ENCODE measurements around the gene TEX44. TPM values are rescaled to one million over a fixed set of nuclear protein-coding genes. Genes with fewer than 3 reads are reported as not detected.

The TEX44 gene
- total and polyA plus RNA-seq, 2 of the 13 experiments (the other 11 are each of a cell fraction or from before 2014, with no cell fraction given) = not detected

DNA sequence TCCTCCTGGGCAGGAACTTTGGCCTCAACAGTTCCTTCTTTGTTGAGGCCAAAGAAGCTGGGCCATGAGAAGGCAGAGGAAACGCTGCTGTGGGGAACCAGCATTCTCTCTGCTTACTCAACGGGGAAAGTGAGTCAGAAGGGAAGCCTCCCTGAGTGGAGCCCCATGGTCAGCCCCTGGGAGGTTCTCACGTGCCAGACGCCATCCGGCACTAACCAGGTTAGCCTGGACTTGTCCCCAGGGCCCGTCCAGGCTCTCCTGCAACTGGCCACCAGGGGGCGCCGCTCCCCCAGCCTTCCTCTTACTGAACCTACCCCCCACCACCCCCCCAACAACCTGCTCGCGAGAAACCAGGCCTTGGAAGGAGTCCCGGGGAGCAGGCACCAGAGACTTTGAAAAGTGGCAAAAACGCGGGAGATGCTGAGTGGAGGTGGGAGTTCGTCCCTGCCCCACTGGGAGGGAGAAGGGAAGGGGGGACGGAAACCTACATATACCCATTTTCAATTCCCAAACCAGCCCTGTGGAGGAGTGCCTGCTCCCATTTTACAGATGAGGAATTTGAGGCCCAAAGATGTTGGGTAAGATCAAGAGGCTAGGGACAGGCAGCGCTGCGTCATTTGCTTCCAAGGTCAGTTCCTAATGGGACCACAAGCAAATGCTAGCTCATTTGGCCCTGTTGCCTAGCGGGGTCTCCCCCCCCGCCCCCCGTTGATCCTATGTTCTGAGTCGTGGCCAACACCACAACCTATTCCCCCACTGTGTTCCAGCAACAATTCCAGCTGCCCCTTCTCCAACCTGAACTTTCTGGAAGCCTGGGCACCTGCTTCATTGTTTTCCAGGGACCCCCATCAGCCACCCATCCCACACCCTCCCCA, 20.0 kb downstream of the TEX44 start (continued):
- TF ChIP-seq CENPT (CRISPR knock-in tag; IDR thresholded peaks at IDR 0.05; ENCODE audit: low read depth) = no peak
- TF ChIP-seq ZBTB7A (CRISPR knock-in tag; IDR thresholded peaks at IDR 0.05) = 0 out of 2 replicates have a peak, but pooled peaks have one; percentile 8
- TF ChIP-seq HNRNPL (IDR thresholded peaks at IDR 0.05; ENCODE audit: low read depth, low read length) = 0 out of 2 replicates have a peak, but pooled peaks have one; percentile 21
- no peak for TF ChIP-seq ZNF572 (CRISPR knock-in tag; IDR thresholded peaks at IDR 0.05)
- TF ChIP-seq ZNF576 (CRISPR knock-in tag; IDR thresholded peaks at IDR 0.05) = no peak
- no peak for TF ChIP-seq ZNF143 (CRISPR knock-in tag; IDR thresholded peaks at IDR 0.05)
- peak; percentile 53 for TF ChIP-seq SAP130 (CRISPR knock-in tag; IDR thresholded peaks at IDR 0.05; ENCODE audit: low read depth)
- TF ChIP-seq, protein P1, sequence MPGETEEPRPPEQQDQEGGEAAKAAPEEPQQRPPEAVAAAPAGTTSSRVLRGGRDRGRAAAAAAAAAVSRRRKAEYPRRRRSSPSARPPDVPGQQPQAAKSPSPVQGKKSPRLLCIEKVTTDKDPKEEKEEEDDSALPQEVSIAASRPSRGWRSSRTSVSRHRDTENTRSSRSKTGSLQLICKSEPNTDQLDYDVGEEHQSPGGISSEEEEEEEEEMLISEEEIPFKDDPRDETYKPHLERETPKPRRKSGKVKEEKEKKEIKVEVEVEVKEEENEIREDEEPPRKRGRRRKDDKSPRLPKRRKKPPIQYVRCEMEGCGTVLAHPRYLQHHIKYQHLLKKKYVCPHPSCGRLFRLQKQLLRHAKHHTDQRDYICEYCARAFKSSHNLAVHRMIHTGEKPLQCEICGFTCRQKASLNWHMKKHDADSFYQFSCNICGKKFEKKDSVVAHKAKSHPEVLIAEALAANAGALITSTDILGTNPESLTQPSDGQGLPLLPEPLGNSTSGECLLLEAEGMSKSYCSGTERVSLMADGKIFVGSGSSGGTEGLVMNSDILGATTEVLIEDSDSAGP (CRISPR knock-in tag; IDR thresholded peaks at IDR 0.05; ENCODE audit: borderline replicate concordance) = peak; percentile 57; the same call in 1 of the 2 replicates
- TF ChIP-seq, protein P2, sequence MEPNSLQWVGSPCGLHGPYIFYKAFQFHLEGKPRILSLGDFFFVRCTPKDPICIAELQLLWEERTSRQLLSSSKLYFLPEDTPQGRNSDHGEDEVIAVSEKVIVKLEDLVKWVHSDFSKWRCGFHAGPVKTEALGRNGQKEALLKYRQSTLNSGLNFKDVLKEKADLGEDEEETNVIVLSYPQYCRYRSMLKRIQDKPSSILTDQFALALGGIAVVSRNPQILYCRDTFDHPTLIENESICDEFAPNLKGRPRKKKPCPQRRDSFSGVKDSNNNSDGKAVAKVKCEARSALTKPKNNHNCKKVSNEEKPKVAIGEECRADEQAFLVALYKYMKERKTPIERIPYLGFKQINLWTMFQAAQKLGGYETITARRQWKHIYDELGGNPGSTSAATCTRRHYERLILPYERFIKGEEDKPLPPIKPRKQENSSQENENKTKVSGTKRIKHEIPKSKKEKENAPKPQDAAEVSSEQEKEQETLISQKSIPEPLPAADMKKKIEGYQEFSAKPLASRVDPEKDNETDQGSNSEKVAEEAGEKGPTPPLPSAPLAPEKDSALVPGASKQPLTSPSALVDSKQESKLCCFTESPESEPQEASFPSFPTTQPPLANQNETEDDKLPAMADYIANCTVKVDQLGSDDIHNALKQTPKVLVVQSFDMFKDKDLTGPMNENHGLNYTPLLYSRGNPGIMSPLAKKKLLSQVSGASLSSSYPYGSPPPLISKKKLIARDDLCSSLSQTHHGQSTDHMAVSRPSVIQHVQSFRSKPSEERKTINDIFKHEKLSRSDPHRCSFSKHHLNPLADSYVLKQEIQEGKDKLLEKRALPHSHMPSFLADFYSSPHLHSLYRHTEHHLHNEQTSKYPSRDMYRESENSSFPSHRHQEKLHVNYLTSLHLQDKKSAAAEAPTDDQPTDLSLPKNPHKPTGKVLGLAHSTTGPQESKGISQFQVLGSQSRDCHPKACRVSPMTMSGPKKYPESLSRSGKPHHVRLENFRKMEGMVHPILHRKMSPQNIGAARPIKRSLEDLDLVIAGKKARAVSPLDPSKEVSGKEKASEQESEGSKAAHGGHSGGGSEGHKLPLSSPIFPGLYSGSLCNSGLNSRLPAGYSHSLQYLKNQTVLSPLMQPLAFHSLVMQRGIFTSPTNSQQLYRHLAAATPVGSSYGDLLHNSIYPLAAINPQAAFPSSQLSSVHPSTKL (CRISPR knock-in tag; IDR thresholded peaks at IDR 0.05) = peak; percentile 38; the same call in 1 of the 2 replicates
- TF ChIP-seq, protein P3, sequence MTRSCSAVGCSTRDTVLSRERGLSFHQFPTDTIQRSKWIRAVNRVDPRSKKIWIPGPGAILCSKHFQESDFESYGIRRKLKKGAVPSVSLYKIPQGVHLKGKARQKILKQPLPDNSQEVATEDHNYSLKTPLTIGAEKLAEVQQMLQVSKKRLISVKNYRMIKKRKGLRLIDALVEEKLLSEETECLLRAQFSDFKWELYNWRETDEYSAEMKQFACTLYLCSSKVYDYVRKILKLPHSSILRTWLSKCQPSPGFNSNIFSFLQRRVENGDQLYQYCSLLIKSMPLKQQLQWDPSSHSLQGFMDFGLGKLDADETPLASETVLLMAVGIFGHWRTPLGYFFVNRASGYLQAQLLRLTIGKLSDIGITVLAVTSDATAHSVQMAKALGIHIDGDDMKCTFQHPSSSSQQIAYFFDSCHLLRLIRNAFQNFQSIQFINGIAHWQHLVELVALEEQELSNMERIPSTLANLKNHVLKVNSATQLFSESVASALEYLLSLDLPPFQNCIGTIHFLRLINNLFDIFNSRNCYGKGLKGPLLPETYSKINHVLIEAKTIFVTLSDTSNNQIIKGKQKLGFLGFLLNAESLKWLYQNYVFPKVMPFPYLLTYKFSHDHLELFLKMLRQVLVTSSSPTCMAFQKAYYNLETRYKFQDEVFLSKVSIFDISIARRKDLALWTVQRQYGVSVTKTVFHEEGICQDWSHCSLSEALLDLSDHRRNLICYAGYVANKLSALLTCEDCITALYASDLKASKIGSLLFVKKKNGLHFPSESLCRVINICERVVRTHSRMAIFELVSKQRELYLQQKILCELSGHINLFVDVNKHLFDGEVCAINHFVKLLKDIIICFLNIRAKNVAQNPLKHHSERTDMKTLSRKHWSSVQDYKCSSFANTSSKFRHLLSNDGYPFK (CRISPR knock-in tag; IDR thresholded peaks at IDR 0.05; ENCODE audit: borderline replicate concordance) = peak; percentile 54; the same call in 1 of the 2 replicates
- TF ChIP-seq, protein P4, sequence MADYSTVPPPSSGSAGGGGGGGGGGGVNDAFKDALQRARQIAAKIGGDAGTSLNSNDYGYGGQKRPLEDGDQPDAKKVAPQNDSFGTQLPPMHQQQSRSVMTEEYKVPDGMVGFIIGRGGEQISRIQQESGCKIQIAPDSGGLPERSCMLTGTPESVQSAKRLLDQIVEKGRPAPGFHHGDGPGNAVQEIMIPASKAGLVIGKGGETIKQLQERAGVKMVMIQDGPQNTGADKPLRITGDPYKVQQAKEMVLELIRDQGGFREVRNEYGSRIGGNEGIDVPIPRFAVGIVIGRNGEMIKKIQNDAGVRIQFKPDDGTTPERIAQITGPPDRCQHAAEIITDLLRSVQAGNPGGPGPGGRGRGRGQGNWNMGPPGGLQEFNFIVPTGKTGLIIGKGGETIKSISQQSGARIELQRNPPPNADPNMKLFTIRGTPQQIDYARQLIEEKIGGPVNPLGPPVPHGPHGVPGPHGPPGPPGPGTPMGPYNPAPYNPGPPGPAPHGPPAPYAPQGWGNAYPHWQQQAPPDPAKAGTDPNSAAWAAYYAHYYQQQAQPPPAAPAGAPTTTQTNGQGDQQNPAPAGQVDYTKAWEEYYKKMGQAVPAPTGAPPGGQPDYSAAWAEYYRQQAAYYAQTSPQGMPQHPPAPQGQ (CRISPR knock-in tag; IDR thresholded peaks at IDR 0.05; ENCODE audit: borderline replicate concordance) = 0 out of 2 replicates have a peak, but pooled peaks have one; percentile 7
- peak; percentile 86; the same call in 1 of the 2 replicates for TF ChIP-seq ARID2 (CRISPR knock-in tag; IDR thresholded peaks at IDR 0.05; ENCODE audit: borderline replicate concordance)
- peak; percentile 36; the same call in 1 of the 2 replicates for TF ChIP-seq ZNF598 (CRISPR knock-in tag; IDR thresholded peaks at IDR 0.05; ENCODE audit: borderline replicate concordance)
- TF ChIP-seq ZNF839 (CRISPR knock-in tag; IDR thresholded peaks at IDR 0.05; ENCODE audit: borderline replicate concordance) = no peak
- no peak for TF ChIP-seq MAF1 (CRISPR knock-in tag; IDR thresholded peaks at IDR 0.05; ENCODE audit: borderline replicate concordance)
- TF ChIP-seq MIXL1 (CRISPR knock-in tag; IDR thresholded peaks at IDR 0.05) = no peak
